ENCODE data around the gene ZNF626. TPM values are rescaled to one million over a fixed set of nuclear protein-coding genes. Genes with fewer than 3 reads are reported as not detected.

ZNF626 gene
- total RNA-seq (2022) (not detected in 2 replicates), Bru-seq, nascent RNA (not detected), BruChase-seq, experiment 1, labeled RNA remaining after a 2-hour chase (not detected), BruChase-seq, experiment 2, labeled RNA remaining after a 6-hour chase (not detected)
- long read RNA-seq = 0 reads

DNA sequence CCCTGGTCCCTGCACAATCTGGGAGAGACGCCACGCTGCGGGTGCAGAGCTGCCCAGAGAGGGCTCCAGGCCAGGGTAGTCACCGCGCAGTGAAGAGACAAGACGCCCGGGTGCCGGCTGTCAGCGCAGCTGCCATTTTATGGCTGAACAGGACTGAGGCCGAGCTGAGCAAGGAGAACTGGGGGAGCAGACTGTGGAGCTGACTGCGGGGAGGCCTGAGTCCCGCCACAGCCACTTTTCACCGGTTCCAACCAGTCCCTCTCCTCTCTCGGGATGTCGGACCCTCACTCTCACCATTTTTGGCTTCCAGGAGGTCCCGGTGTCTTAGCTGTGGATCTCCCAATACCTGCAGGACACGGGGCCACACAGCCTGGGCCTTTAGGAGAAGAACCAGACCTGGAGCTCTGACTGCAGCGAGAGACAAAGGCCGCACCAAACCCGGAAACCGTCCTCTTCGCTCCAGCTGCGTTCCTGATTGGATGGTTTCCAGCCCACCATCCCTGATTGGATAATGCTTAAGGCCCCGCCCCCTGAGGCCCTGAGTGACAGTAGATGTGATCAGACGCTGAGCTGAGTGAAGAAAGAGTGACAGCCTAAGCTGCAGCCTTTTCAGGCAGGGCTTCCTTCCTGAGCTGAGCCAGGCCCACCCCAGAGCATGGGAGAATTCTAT, at the start of gene ZNF626:
ZNF626 (minus strand) TSS at position 422 of the 670 bp plus-strand sequence; CDS start at position 297, 125 bp downstream.
- Mint-ChIP-seq H3K9me3 (ENCODE audit: unreplicated experiment) (peaks cover 9% of the 10 kb centered on the region), H3K4me3 (ENCODE audit: unreplicated experiment) (no peak within 1 kb of the TSS), H3K27me3 (ENCODE audit: insufficient read depth, unreplicated experiment) (no peaks in the 10 kb centered on the region), H3K27ac (ENCODE audit: unreplicated experiment) (no peak within 1 kb of the TSS), H3K4me1 (ENCODE audit: low read depth, unreplicated experiment) (no peaks in the 10 kb centered on the region), H3K36me3 (ENCODE audit: insufficient read depth, unreplicated experiment) (no peaks in the 10 kb centered on the region)
- CTCF ChIA-PET = no interaction called here
- no peaks in the 10 kb centered on the region for H3K4me1 ChIP-seq
- no peak for DNase-seq
- no peaks in the 10 kb centered on the region; the same call in 1 of the 2 replicates for H3K9me3 ChIP-seq
- H3K4me3 ChIP-seq (ENCODE audit: low read depth, low read length) = no peak within 1 kb of the TSS
- H3K36me3 ChIP-seq (ENCODE audit: control insufficient read depth, insufficient read depth, low read length) = no peaks in the 10 kb centered on the region
- TF ChIP-seq, protein P1, sequence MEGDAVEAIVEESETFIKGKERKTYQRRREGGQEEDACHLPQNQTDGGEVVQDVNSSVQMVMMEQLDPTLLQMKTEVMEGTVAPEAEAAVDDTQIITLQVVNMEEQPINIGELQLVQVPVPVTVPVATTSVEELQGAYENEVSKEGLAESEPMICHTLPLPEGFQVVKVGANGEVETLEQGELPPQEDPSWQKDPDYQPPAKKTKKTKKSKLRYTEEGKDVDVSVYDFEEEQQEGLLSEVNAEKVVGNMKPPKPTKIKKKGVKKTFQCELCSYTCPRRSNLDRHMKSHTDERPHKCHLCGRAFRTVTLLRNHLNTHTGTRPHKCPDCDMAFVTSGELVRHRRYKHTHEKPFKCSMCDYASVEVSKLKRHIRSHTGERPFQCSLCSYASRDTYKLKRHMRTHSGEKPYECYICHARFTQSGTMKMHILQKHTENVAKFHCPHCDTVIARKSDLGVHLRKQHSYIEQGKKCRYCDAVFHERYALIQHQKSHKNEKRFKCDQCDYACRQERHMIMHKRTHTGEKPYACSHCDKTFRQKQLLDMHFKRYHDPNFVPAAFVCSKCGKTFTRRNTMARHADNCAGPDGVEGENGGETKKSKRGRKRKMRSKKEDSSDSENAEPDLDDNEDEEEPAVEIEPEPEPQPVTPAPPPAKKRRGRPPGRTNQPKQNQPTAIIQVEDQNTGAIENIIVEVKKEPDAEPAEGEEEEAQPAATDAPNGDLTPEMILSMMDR (IDR thresholded peaks at IDR 0.05; ENCODE audit: insufficient read depth in 1 of 2, low read depth in 1 of 2, low read length in 1 of 2, severe bottlenecking in 1 of 2, unreplicated experiment in 1 of 2) = no peak
- POLR2A ChIA-PET = no interaction called here
- intact Hi-C loops (cut with micrococcal nuclease; ENCODE audit: unreplicated experiment) = no loop called here
- H3K27me3 ChIP-seq (replicated peaks; ENCODE audit: control insufficient read depth, insufficient read depth, low read length) = no peaks in the 10 kb centered on the region
- BruUV-seq (replicated peaks) = no TSS peak

DNA sequence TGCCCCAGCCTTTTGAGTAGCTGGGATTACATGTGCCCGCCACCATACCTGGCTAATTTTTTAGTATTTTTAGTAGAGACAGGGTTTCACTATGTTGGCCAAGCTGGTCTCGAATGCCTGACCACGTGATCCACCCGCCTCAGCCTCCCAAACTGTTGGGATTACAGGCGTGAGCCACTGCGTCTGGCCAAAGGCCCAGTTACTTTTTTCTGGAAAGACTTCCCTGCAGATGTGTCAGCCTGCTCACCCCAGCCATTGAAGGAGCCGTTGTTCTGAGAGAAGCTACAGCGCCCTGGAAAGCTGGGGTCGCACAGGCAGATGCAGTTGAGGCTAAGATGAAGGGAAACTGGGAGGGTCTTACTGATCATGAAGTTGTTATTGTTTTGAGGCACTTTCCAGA, 7.9 kb upstream of the ZNF626 start:
- H3K4me1 Mint-ChIP-seq (ENCODE audit: low read depth, unreplicated experiment) = no peaks in the 10 kb centered on the region
- H3K27ac Mint-ChIP-seq (ENCODE audit: unreplicated experiment) = no peak overlapping the region
- Histone ChIP-seq H3K4me3 (ENCODE audit: low read depth, low read length) (no peak overlapping the region), H3K36me3 (ENCODE audit: control insufficient read depth, insufficient read depth, low read length) (no peaks in the 10 kb centered on the region), H3K9me3 (no peaks in the 10 kb centered on the region; the same call in 1 of the 2 replicates), H3K27me3 (replicated peaks; ENCODE audit: control insufficient read depth, insufficient read depth, low read length) (no peaks in the 10 kb centered on the region), H3K4me1 (no peaks in the 10 kb centered on the region)
- peaks cover 10% of the 10 kb centered on the region for H3K9me3 Mint-ChIP-seq (ENCODE audit: unreplicated experiment)
- no peak overlapping the region for H3K4me3 Mint-ChIP-seq (ENCODE audit: unreplicated experiment)
- intact Hi-C loops (cut with micrococcal nuclease; ENCODE audit: unreplicated experiment) = no loop called here
- H3K27me3 Mint-ChIP-seq (ENCODE audit: insufficient read depth, unreplicated experiment) = no peaks in the 10 kb centered on the region
- POLR2A ChIA-PET = no interaction called here
- TF ChIP-seq, protein P1 (IDR thresholded peaks at IDR 0.05; ENCODE audit: insufficient read depth in 1 of 2, low read depth in 1 of 2, low read length in 1 of 2, severe bottlenecking in 1 of 2, unreplicated experiment in 1 of 2) = no peak
- no TSS peak for BruUV-seq (replicated peaks)
- CTCF ChIA-PET = no interaction called here
- H3K36me3 Mint-ChIP-seq (ENCODE audit: insufficient read depth, unreplicated experiment) = no peaks in the 10 kb centered on the region
- DNase-seq = no peak

DNA sequence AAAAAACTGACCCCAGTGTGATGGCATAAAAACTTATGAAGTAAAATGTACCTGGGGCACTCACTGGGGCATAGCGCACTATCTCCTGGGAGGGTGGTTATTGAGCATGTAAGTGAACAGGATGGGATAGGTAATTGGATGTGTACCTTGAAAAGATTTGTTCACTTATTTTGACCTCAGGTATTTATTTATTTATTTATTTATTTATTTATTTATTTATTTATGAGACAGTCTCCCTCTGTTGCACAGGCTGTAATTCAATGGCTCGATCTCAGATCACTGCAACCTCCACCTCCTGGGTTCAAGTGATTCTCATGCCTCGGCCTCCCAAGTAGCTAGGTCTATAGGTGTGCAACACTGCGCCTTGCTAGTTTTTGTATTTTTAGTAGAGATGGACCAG, 5.9 kb upstream of the ZNF626 start:
- CTCF ChIA-PET = no interaction called here

More for the DNA sequence above, 5.9 kb upstream of the ZNF626 start:
- POLR2A ChIA-PET = no interaction called here
- Histone ChIP-seq H3K4me3 (ENCODE audit: low read depth, low read length) (no peak overlapping the region), H3K9me3 (no peaks in the 10 kb centered on the region; the same call in 1 of the 2 replicates), H3K27me3 (replicated peaks; ENCODE audit: control insufficient read depth, insufficient read depth, low read length) (no peaks in the 10 kb centered on the region), H3K36me3 (ENCODE audit: control insufficient read depth, insufficient read depth, low read length) (no peaks in the 10 kb centered on the region), H3K4me1 (no peaks in the 10 kb centered on the region)
- no peak for DNase-seq
- H3K27me3 Mint-ChIP-seq (ENCODE audit: insufficient read depth, unreplicated experiment) = no peaks in the 10 kb centered on the region
- no TSS peak for BruUV-seq (replicated peaks)
- peaks cover 19% of the 10 kb centered on the region for H3K9me3 Mint-ChIP-seq (ENCODE audit: unreplicated experiment)
- H3K4me1 Mint-ChIP-seq (ENCODE audit: low read depth, unreplicated experiment) = no peaks in the 10 kb centered on the region
- H3K4me3 Mint-ChIP-seq (ENCODE audit: unreplicated experiment) = no peak overlapping the region
- H3K36me3 Mint-ChIP-seq (ENCODE audit: insufficient read depth, unreplicated experiment) = no peaks in the 10 kb centered on the region
- intact Hi-C loops (cut with micrococcal nuclease; ENCODE audit: unreplicated experiment) = no loop called here
- H3K27ac Mint-ChIP-seq (ENCODE audit: unreplicated experiment) = no peak overlapping the region
- TF ChIP-seq, protein P1 (IDR thresholded peaks at IDR 0.05; ENCODE audit: insufficient read depth in 1 of 2, low read depth in 1 of 2, low read length in 1 of 2, severe bottlenecking in 1 of 2, unreplicated experiment in 1 of 2) = no peak
